Right renal pelvis (tissue), 4 donors: Measurements from ENCODE around the gene IFT74. TPM values are rescaled to one million over a fixed set of nuclear protein-coding genes. Genes with fewer than 3 reads are reported as not detected.

Source experiments
- DNase-seq, 4 donors: peaks; one replicate each; pipeline ENCODE4 v3.0.0-alpha.2; 2013; ENCODE audit warnings: low read depth in 4 of 4, low spot score in 3 of 4, missing footprints in 1 of 4
- polyA plus RNA-seq, 4 donors: library from polyadenylated mRNA; unstranded; fragments of 120-200 nt; gene quantifications; one replicate each; pipeline ENCODE4 v1.2.1, GENCODE V29; 2013; ENCODE audit not compliant: insufficient read length in 4 of 4

IFT74 gene
- polyA plus RNA-seq, result 10 to 100 TPM; 35.3 to 46.0 (median 44.5) TPM

GRCh38 chr9:26955921-26956859 is at the start of gene IFT74:
Gene IFT74, plus strand, starts transcription at chr9:26956412. Its CDS starts 5,556 bp downstream, at chr9:26961968.
- peak; percentile 92 to 98 (median 97) for DNase-seq

GRCh38 chr9:26913138-26913668 is 43.0 kb upstream of the IFT74 start:
- no peak for DNase-seq

GRCh38 chr9:26919698-26920097 is 36.5 kb upstream of the IFT74 start:
- no peak for DNase-seq

- DNase-seq, result no peak
These were observed 30.6 kb upstream of the IFT74 start for GRCh38 chr9:26925609-26926008.

GRCh38 chr9:26928902-26929495 is 27.2 kb upstream of the IFT74 start:
- DNase-seq, result no peak

GRCh38 chr9:26935847-26936246 is 20.4 kb upstream of the IFT74 start:
- no peak for DNase-seq

GRCh38 chr9:26937816-26938371 is 18.3 kb upstream of the IFT74 start:
- DNase-seq, result no peak

GRCh38 chr9:26939955-26940711 is 16.1 kb upstream of the IFT74 start:
- no peak for DNase-seq

- DNase-seq, result no peak
These were observed 15.4 kb upstream of the IFT74 start for GRCh38 chr9:26940779-26941178.

GRCh38 chr9:26945591-26945990 is 10.6 kb upstream of the IFT74 start:
- no peak for DNase-seq

- DNase-seq, result peak; percentile 81 to 88 (median 86)
These were observed 9.2 kb upstream of the IFT74 start, which contains the start of gene PLAA for GRCh38 chr9:26946753-26947727. Gene PLAA, minus strand, starts transcription at chr9:26947242. Its CDS starts 197 bp downstream, at chr9:26947045.

GRCh38 chr9:26947736-26948135 is 8.5 kb upstream of the IFT74 start:
- no peak for DNase-seq

GRCh38 chr9:26949637-26950069 is 6.6 kb upstream of the IFT74 start:
- DNase-seq, result no peak

GRCh38 chr9:26950521-26950920 is 5.7 kb upstream of the IFT74 start:
- no peak for DNase-seq

GRCh38 chr9:26951794-26952193 is 4.4 kb upstream of the IFT74 start:
- no peak for DNase-seq

GRCh38 chr9:26954050-26954508 is 2.1 kb upstream of the IFT74 start:
- DNase-seq, result no peak

- DNase-seq, result no peak
These were observed 849 bp upstream of the IFT74 start for GRCh38 chr9:26955222-26955903.

- DNase-seq, result no peak
These were observed 635 bp downstream of the IFT74 start for GRCh38 chr9:26956860-26957233.

- DNase-seq, result no peak
These were observed 15.5 kb downstream of the IFT74 start for GRCh38 chr9:26971721-26972120.
